Heart right ventricle (tissue), 16 donors: Measurements from ENCODE around the gene LMO1. TPM values are rescaled to one million over a fixed set of nuclear protein-coding genes. Genes with fewer than 3 reads are reported as not detected.

Experiments used
- ATAC-seq, 8 donors: fragments of 200-7000 bp; cut with Tn5 transposase; one replicate each; pipeline ENCODE4 v1.9.1; 2020; ENCODE audit warnings: mild to moderate bottlenecking in 8 of 8, moderate library complexity in 8 of 8, moderate number of reproducible peaks in 1 of 8
- DNase-seq, 2 donors: peaks; one replicate each; pipeline ENCODE4 v3.0.0-alpha.2; 2020
- H3K27ac ChIP-seq, 10 donors: fragments of 200-600 bp; sonication (generic) in 2 of 10; one replicate each; pipeline versions ENCODE4 v1.5.0 to v1.8.0; 2020 to 2022; ENCODE audit warnings: mild to moderate bottlenecking in 3 of 10
- H3K27me3 ChIP-seq, 7 donors: fragments of 200-600 bp; one replicate each; pipeline ENCODE4 v1.8.0; 2021 to 2022; ENCODE audit warnings: mild to moderate bottlenecking in 2 of 7
- H3K36me3 ChIP-seq, 9 donors: fragments of 200-600 bp; sonication (generic) in 1 of 9; one replicate each; pipeline versions ENCODE4 v1.5.0 to v1.8.0; 2020 to 2022; ENCODE audit warnings: mild to moderate bottlenecking in 2 of 9
- H3K4me1 ChIP-seq, 9 donors: fragments of 200-600 bp; sonication (generic) in 1 of 9; one replicate each; pipeline versions ENCODE4 v1.5.0 to v1.8.0; 2020 to 2022; ENCODE audit warnings: mild to moderate bottlenecking in 4 of 9
- H3K4me3 ChIP-seq, 10 donors: fragments of 200-600 bp; sonication (generic) in 2 of 10; one replicate each; pipeline versions ENCODE4 v1.5.0 to v1.8.0; 2020 to 2022; ENCODE audit warnings: mild to moderate bottlenecking in 7 of 10, moderate library complexity in 2 of 10
- H3K9me3 ChIP-seq, 11 donors: fragments of 200-600 bp in 10 of 11; sonication (generic) in 2 of 11; one replicate each; pipeline versions ENCODE4 v1.5.0 to v1.8.0; 2013 to 2022; ENCODE audit warnings: mild to moderate bottlenecking in 2 of 11, control low read depth in 1 of 11, moderate library complexity in 1 of 11
- WGBS, 2 donors: extraction: QIAGEN DNeasy Blood & Tissue Kit; methylation state at CpG; one replicate each; pipeline ENCODE4 v1.1.7; 2013; ENCODE audit warnings: inconsistent platforms in 1 of 2; 5-methylcytosine and 5-hydroxymethylcytosine counted together
- intact Hi-C, 10 donors: fragments of 100-400 bp; cut with DNase I; formaldehyde crosslinking; loops; one replicate each; pipeline versions ENCODE4 v1.11.1 to v1.14.2; 2022
- polyA plus RNA-seq, 2 donors: library from polyadenylated mRNA; stranded (reverse); fragments of 200-250 nt; gene quantifications; one replicate each; pipeline ENCODE4 v1.2.3, GENCODE V29; 2013
- total RNA-seq, 10 donors: library from RNA; stranded (reverse); fragmentation: NEBNext Ultra II Directional in 3 of 10; extraction: Animal tissue kit (Norgen Biotek cat#: 25700) in 3 of 10; gene quantifications; one replicate each; pipeline versions ENCODE4 v1.2.1 to v1.2.4, GENCODE V29; 2021 to 2023
- TF ChIP-seq, protein P1 (sequence below), 9 donors: fragments of 200-600 bp; sonication (generic) in 2 of 9; IDR thresholded peaks; one replicate each; pipeline versions ENCODE4 v1.5.0 to v1.8.0; 2021 to 2022; ENCODE audit warnings: antibody characterized with exemption in 9 of 9, mild to moderate bottlenecking in 5 of 9, moderate library complexity in 1 of 9
- donor health status: Arrhythmogenic right ventricular cardiomyopathy.
- donor health status: ischemic (EF 13 %, LVEDD 7.1; RV severe dilation, severe dysfunction).
- donor health status: healthy with polysubstance abuse.
- donor health status: DM: no; HTN: yes; CAD: no.
- donor health status: DM: no; HTN: no; CAD: no.
- donor health status: ischemic (EF 25% LVEDD 6.9; RV normal size, moderate dysfunction).
- donor health status: ischemic (EF 25% LVEDD 5.7; RV mildly dilated, moderate dysfunction).
- donor health status: healthy.
- donor health status: DM: yes; HTN: yes; CAD: no.
- donor health status: Ischemic cardiomyopathy.
- donor health status: ischemic (EF 35%, LVEDD 5.7; RV mildly dilated, moderate dysfunction).
- donor health status: nonischemic (EF 11% LVEDD 7.7; RV severe dilation, severe dysfunction).
- donor health status: DM: yes; HTN: yes; CAD: no.
- donor health status: PGD.
- donor health status: ischemic (EF 29% LVEDD 5.4; RV normal size, mild dysfunction).
- donor health status: nonischemic (EF 23%, LVEDD 6.1; RV moderate dilation, normal function).

Gene LMO1
- total and polyA plus RNA-seq, 12 donors, result 0.55 to 6.6 (median 2.4) TPM

DNA sequence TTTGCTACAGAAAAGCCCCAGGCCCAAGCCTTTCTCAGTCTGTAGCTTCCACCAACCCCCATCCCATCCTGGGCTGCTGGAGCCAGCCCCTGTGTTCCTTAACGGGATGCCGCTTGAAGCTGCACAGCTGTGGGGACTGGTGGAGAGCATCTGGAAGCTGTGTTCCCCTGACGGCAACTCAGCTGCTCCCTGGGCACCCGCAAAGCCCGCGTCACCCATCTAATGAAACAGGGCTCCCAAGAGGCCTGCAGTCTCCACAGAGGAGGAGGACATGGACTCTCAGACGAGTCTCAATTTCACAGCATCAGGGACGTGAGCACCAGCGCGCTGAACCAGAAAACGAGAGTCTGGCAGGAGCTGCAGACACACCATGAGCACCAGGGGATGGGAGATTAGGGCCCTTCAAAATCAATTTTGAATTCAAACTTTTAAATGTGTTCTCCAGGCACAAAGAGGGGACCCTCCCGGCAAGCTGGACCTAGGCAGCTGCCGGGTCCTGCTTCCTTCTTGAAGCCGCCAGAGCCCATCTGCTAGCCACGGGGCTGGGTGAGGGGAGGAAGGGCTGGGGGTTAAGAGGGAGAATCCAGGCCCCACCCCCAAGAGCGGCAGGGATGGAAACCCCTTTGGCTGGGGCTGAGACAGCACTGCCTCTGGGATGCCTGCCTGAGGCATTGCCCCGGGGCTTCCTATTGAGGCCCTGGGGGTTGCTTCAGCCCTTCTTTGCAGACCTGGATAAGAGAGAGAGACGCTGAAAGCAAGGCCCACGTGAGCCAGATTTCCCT is 21.0 kb downstream of the LMO1 start:
- intact Hi-C loops, result no loop called here
- TF ChIP-seq, protein P1, sequence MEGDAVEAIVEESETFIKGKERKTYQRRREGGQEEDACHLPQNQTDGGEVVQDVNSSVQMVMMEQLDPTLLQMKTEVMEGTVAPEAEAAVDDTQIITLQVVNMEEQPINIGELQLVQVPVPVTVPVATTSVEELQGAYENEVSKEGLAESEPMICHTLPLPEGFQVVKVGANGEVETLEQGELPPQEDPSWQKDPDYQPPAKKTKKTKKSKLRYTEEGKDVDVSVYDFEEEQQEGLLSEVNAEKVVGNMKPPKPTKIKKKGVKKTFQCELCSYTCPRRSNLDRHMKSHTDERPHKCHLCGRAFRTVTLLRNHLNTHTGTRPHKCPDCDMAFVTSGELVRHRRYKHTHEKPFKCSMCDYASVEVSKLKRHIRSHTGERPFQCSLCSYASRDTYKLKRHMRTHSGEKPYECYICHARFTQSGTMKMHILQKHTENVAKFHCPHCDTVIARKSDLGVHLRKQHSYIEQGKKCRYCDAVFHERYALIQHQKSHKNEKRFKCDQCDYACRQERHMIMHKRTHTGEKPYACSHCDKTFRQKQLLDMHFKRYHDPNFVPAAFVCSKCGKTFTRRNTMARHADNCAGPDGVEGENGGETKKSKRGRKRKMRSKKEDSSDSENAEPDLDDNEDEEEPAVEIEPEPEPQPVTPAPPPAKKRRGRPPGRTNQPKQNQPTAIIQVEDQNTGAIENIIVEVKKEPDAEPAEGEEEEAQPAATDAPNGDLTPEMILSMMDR (IDR thresholded peaks at IDR 0.05), result no peak
- Histone ChIP-seq H3K27ac (no peak overlapping the region), H3K4me1 (no peaks in the 10 kb centered on the region), H3K9me3 (no peaks in the 10 kb centered on the region), H3K4me3 (no peak overlapping the region), H3K36me3 (no peaks in the 10 kb centered on the region), H3K27me3 (peaks cover 0 to 16% (median 0%) of the 10 kb centered on the region in 7 donors)
- 65 to 70% methylated on average over 19 of the region's 19 CpGs for WGBS, 2 donors
- no peak for ATAC-seq
- no peak for DNase-seq

DNA sequence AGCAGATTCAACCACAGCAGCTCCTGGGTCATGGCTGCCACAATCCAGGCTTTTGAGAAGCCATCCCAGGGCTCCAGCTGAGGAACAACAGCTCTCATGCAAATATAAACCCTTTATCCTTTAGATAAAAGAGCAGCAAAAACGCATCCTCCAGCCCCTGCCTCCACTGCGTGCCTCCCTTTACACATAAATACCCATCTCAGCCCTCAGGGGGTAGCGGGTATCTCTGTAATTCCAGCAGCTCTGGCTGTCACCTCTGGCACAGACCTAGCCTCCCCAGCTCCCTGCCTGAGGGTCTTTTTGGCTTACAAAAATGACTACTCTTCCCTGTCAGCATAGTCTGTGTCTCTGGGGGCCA is 21.6 kb downstream of the LMO1 start:
- intact Hi-C loops, result no loop called here
- Histone ChIP-seq H3K4me3 (no peak overlapping the region), H3K36me3 (no peaks in the 10 kb centered on the region), H3K9me3 (no peaks in the 10 kb centered on the region), H3K4me1 (no peaks in the 10 kb centered on the region), H3K27me3 (peaks cover 0 to 11% (median 0%) of the 10 kb centered on the region in 7 donors), H3K27ac (no peak overlapping the region)
- no peak for DNase-seq
- ATAC-seq, result no peak
- TF ChIP-seq, protein P1 (IDR thresholded peaks at IDR 0.05), result no peak
- WGBS, 2 donors, result 71 to 75% methylated on average over 3 of the region's 3 CpGs

DNA sequence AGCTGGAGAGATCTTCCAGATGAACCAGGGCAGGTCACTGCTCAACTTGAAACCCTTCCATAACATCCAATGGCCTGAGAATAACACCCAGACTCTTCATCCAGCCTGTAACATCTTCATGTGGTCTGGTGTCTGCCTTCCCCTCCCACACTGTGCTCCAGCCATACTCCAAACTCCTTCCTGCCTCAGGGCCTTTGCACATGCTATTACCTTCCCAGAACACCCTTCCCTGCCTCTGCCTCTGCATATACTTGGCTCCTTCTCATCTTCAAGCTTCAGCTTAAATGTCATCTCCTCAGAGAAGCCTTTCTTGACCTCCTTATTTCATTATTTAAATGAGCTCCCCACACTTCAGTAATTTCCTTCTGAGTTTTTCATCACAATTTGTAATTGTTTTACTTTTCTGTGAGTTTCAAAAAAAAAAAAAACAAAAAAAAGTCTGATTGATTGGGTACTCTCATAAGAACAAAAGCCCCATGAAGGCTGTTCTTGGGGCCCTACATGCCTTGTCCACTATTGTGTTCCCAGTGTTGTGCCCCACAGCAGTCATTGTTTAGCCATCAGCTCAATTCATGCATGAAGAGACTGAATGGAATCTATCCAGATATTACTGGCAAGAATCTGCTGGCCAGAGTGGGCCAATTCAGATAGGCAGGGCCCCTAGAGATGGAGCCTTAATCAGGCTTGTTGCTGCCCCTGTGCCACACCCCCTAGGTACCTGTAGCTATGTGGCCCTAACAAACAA is 22.1 kb downstream of the LMO1 start:
- DNase-seq (no peak), ATAC-seq (no peak)
- no peak overlapping the region for H3K4me3 ChIP-seq
- intact Hi-C loops, result no loop called here
- no peaks in the 10 kb centered on the region for H3K36me3 ChIP-seq
- no peaks in the 10 kb centered on the region for H3K9me3 ChIP-seq
- no peaks in the 10 kb centered on the region for H3K4me1 ChIP-seq
- TF ChIP-seq, protein P1 (IDR thresholded peaks at IDR 0.05), result no peak
- H3K27ac ChIP-seq, result no peak overlapping the region
- peaks cover 0 to 9% (median 0%) of the 10 kb centered on the region in 7 donors for H3K27me3 ChIP-seq

DNA sequence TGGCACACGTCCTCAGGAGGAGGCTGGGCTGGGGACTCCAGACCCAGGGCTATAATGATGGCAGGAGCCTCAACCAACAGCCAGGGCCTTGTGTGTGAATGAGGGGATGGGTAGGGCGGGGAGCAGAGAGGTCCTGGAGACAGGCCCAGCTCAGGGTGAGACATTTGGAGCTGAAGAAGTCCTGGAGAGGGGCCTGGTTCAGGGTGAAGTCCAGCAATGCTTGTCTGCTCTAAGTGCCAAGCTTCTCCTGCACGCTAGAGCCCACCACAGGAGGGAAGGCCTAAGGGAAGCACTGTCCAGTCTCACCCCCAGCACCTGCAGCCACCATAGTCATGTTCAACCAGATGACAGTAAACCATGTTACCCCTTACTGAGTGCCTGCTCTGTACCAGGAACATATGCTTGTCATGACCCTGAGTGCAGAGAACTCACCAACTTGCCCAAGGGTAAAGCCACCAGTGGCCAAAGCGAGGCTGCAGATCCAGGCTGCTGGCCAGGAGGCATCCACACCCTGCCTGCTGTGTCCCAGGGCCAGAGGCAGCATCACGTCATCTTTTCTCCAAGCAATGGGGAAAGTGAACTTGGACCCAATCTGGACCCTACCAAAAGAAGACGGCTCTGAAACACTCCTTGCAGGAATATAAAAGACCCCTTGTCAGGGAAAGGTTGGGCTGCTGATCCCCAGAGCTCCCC is 24.0 kb downstream of the LMO1 start:
- H3K4me3 ChIP-seq, result no peak overlapping the region
- WGBS, 2 donors, result 68 to 75% methylated on average over 6 of the region's 6 CpGs
- no peaks in the 10 kb centered on the region for H3K9me3 ChIP-seq
- H3K27me3 ChIP-seq, result peaks cover 0 to 9% (median 0%) of the 10 kb centered on the region in 7 donors
- intact Hi-C loops, result no loop called here
- DNase-seq, result no peak
- H3K36me3 ChIP-seq, result no peaks in the 10 kb centered on the region
- TF ChIP-seq, protein P1 (IDR thresholded peaks at IDR 0.05), result no peak
- no peak overlapping the region for H3K27ac ChIP-seq
- peak in 1 of 8 donors; percentile 12 for ATAC-seq
- peaks cover 0 to 3% (median 0%) of the 10 kb centered on the region in 9 donors for H3K4me1 ChIP-seq
